ENCODE data around the gene NTHL1.
A peak's percentile ranks its signal among the peaks of the same experiment; 100 is the strongest.

The NTHL1 gene

DNA sequence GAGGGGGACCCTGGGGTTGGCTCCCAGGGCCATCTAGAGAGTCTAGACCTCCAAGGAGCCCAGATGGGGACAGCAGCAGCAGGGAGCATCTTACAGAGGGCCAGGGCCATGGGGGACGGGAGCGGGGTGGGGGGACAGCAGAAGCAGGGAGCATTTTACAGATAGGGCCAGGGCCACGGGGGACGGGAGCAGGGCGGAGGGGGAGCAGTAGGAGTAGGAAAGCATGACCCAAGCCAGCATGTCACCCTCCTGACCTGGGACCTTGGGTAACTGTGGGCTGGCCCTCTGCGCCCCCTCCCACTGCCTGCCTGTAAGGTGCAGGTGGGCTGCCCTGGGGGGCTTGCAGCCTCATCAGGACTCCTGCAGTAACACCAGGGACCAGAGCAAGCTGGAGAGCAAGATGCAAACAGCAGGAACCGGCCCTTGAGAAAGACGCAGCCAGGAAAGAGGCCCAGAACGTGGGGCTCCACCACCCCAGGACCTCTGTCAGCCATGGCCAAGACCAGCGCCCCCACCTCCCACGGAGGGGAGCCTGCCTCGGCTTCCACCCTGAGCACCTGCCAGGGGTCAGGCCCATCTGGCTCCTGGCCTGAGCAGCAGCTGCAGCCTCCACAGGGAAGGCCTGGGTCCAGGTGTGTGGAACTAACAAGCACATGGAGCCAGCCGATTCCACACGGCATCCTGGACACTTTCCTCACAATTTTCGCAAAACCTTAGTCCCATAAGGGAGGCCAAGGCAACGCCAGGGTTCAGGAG is 40.4 kb downstream of the NTHL1 start:
- DNase-seq, result no peak

DNA sequence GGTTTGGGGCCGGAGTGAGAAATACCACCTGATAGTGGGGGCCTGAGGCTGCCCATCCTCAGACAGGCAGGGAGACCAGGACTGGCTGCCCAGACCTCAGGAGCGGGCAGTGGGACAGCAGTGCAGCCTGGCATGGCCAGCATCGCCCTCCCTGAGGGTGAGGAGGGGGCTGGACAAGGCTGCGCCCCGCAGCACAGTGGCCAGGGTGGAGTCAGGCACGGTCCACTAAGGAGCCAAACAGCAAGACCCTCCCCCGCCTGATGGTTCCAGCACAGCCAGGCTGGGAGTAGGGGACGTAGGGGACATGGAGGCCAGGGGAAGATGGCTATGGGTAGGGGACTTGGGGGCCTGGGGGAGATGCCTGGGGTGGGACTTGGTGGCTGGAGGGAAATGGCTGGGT is 41.3 kb downstream of the NTHL1 start:
- DNase-seq, result no peak

DNA sequence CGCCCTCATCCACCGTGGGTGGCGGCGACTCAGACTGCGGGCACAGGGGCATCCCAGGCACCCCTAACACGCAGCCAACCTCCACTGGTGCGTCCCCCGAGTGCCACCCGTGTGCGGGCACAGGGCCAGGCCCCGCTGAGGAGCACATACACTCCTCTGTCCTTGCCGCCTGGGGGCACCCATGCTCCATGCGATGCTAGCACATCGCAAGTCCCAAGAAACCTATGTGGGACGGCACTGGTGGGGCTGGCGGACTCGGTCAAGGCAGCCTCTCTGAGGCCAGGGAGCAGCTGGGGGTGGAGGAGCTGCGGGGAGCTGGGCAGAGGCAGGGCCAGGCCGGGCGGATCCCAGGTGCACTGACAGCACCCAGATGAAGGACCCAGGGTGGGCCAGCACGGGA is 42.0 kb downstream of the NTHL1 start:
- no peak for DNase-seq

GRCh38 chr16:2004795-2005517 is 42.7 kb downstream of the NTHL1 start:
- DNase-seq, result no peak

- DNase-seq, result peak; percentile 86
Observed at GRCh38 chr16:2003827-2004641, 43.6 kb downstream of the NTHL1 start.

GRCh38 chr16:2003231-2003826 is 44.3 kb downstream of the NTHL1 start:
- DNase-seq, result no peak

DNA sequence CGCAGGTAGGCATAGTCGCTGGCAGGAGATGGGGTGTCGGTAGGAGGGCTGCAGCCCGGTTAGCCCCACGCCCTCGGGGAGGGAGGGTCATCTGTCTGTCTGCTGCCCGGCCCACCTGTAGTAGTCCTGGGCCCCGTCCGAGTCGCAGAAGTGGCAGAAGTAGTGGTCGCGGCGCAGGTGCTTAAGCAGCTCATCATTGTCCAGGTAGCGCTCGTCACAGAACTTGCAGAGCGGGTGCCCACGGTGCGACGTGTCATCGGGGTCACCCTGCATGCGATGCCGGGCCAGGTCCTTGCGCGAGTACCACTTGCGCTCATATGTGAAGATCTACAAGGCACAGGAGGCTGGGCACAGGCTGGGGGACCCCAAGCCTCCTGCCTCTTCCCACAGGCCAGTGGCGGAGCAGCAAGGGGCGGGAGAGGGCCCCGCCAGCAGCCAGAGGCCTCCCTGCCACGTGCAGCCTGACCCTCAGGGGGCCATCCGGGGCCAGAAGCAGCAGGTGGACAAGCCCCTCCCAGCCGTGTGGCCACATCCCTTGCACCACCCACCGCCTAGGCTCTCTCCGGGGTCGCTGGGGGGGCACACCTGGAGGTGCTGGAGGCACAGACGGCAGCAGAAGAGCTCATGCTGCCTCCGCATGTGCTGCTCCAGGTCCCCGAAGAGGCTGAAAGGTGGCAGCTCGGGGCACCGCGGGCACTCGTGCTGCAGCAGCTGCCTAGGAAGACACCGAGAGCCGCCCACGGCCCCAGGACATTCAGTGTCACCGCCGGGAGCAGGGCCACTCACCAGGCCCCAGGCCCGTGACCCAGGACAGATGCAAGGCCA is 45.0 kb downstream of the NTHL1 start:
- DNase-seq, result no peak

- DNase-seq, result no peak
Observed at GRCh38 chr16:2001456-2002355, 45.9 kb downstream of the NTHL1 start.

GRCh38 chr16:2001035-2001434 is 46.6 kb downstream of the NTHL1 start:
- DNase-seq, result no peak

DNA sequence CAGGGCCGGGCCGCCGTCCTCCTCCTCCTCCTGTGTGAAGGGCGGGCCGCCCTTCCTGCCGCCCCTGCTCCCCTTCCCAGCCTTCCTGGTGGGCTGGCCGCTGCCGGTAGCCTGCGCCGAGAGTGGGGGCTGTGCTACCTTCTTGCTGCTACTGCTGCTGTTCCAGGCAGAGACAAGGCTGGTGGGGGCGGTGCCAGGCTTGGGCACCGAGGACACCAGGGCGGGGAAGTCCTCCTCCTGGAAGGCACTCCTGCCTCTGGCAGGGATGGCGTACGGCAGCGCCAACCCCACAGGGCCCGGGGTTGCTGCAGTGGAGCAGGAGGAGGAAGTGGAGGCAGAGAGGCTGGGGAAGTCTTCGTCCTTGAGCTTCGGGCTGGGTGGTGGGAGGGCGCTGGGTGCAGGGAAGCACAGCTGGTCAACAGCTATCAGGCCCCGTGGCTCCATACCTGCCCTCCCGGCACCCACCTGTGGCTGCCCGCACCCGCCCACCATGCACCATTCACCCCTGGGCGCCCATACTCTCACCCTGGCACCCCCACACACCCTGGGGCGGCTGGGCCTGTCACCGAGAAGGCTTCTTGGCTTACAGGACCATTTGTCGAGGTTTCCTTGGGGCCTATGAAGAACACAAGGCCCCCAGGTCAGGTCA is 47.6 kb downstream of the NTHL1 start:
- DNase-seq, result no peak

GRCh38 chr16:1998852-1999801 is 48.5 kb downstream of the NTHL1 start:
- DNase-seq, result no peak

- no peak for DNase-seq
Observed at GRCh38 chr16:1998360-1998835, 49.2 kb downstream of the NTHL1 start.

DNA sequence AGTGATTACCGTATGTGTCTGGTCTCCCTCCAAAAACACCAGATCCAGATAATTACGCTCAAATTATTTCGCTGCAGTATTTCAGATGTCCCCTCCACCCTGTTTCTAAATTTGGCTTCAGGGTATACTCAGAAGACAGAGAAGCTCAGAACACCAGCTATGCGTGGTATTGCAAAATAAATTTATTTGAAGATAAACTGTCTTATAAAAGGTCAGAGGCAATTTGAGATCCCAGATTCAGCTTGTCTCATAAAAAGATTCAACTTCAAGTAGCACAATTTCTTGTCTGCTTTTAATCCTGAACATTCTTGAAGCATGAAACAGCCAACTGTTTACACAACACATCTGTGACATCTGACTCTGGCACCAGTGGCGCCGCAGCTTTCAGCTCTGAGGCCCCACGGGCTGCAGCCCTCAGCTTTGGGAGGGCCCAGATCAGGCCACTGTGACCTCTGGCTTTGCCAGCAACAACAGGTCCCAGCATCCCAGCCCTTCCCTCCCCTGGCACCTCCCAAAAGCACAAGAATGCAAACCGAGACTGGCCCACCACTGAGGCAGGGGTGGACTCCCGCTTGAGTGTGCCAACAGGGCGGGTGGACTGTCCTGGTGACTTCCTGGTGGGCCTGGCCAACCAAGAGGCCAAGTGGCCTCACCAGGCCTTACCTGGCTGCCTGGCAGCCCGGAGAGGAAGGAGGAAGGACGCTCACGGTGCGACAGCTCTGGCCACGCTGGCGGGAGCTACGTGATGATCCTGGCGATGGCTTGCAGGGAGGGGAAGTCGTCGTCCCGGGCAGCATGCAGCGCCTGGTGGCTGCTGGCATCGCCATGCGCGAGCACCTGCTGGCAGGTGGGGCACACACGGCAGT is 49.9 kb downstream of the NTHL1 start:
- DNase-seq, result no peak

DNA sequence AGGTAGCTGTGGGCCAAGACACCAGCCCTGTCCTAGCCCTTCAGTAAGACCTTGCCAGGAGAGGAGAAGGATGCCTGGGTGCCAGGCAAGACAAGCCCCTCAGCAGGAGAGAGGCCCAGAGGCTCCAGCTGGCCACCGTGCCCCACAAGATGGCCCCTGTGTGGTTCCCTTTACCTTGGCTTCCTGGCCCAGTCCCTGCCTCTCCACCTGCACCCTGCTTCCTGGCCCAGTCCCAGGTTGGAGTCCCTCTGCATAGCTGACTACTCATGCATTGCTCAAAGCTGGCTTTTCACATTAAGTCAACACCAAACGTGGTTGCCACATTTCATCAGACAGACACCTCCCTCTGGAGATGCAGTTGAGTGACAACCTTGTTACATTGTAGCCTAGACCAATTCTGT is 53.9 kb downstream of the NTHL1 start:
- DNase-seq, result peak; percentile 46

DNA sequence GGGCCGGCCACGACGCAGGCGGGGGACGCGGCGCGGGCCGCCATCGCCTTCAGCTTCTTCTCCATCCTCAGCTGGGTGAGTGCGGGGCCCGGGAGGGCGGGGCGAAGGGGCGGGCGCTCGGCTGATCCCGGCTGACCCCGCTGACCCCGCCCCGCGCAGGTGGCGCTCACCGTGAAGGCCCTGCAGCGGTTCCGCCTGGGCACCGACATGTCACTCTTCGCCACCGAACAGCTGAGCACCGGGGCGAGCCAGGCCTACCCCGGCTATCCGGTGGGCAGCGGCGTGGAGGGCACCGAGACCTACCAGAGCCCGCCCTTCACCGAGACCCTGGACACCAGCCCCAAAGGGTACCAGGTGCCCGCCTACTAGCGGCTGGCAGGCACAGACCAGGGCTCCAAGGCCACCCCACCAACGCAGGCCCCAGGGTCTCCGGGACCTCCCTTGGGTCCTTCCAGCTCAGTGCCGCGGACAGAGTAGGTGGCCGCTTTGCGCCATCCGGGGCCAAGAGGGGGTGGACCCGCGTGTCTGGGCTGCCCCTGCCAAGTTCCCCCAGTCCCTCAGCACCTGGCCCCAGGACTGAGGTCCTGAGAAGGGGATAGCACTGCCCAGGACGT is 54.8 kb downstream of the NTHL1 start:
- no peak for DNase-seq

- DNase-seq, result peak; percentile 50
Observed at GRCh38 chr16:1991948-1992703, 55.5 kb downstream of the NTHL1 start.

DNA sequence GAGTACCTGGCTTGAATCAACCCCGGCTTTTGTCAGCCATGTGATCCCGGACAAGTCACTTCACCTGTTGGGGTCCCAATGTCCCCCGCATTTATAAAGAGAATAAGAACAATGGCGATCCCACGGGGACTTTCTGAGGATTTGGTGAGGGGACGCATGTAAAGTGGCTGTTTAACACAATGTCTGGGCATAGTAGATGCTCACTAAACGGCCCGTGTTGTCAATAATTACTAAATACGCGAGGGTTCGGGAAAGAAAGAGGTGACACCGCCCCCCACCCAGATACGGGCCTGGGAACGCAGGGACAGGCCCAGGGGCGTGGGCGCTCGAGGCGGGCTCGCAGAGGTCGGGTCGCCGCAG is 56.1 kb downstream of the NTHL1 start:
- no peak for DNase-seq

Measured in HCEC 1CT (cell line).